ENCODE results near the gene RETNLB. TPM values are rescaled to one million over a fixed set of nuclear protein-coding genes. Genes with fewer than 3 reads are reported as not detected.

The RETNLB gene
- total and polyA plus RNA-seq, 5 donors: not detected

DNA sequence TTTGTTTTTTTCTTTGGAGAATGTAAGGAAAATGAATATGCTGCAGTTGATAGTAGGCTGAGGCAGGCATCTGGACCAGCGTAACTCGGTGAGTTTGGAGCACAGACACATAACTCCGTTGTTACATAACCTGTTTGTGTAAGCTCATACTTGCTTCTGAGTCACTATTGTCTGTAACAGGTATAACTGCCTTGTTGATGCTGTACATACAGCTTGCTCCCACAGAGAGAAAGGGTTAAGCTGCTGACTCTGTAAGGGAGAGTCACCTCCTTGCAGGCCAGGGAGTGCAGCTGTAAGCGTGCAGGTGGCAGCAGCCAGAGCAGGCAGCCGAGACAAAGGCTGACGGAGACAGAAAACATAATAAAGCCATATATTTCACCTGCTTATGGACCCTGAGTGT is 20.4 kb downstream of the RETNLB start:
- DNase-seq: no peak
- no peak overlapping the region for H3K4me3 ChIP-seq (ENCODE audit: low read length)
- no peaks in the 10 kb centered on the region for H3K9me3 ChIP-seq (ENCODE audit: control insufficient read depth, low read length)
- H3K27me3 ChIP-seq (ENCODE audit: control insufficient read depth, insufficient read depth): no peaks in the 10 kb centered on the region
- ATAC-seq: no peak
- H3K4me1 ChIP-seq (ENCODE audit: control insufficient read depth, insufficient read depth, low read length): no peaks in the 10 kb centered on the region
- intact Hi-C loops (cut with DNase I): no loop called here
- H3K27ac ChIP-seq (ENCODE audit: low read length): no peak overlapping the region
- WGBS: 79% methylated on average over 6 of the region's 6 CpGs

DNA sequence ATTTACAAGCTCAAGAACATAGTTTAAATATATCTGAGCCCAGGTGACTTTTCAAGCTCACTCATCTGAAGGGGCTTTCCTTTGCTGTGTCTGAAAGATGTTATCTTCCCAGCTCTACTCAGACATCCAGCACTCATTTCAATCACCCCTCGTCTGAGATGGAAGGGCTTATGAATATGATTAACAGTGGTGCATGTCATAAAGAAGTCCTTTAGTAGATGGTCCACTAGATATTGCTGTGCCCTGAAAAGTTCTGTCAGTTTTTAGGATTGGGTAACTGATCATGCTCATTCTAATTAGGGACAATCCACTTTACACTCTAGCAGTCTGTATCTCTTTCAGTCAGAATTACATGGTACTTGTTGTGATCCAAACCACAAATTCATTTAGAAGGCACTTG is 28.3 kb downstream of the RETNLB start:
- no peak overlapping the region for H3K4me3 ChIP-seq (ENCODE audit: low read length)
- intact Hi-C loops (cut with DNase I): no loop called here
- no peaks in the 10 kb centered on the region for H3K9me3 ChIP-seq (ENCODE audit: control insufficient read depth, low read length)
- no peak for ATAC-seq
- 43% methylated on average over 1 of the region's 1 CpG for WGBS
- no peak overlapping the region for H3K27ac ChIP-seq (ENCODE audit: low read length)
- DNase-seq: no peak
- no peaks in the 10 kb centered on the region for H3K27me3 ChIP-seq (ENCODE audit: control insufficient read depth, insufficient read depth)
- H3K4me1 ChIP-seq (ENCODE audit: control insufficient read depth, insufficient read depth, low read length): no peaks in the 10 kb centered on the region

DNA sequence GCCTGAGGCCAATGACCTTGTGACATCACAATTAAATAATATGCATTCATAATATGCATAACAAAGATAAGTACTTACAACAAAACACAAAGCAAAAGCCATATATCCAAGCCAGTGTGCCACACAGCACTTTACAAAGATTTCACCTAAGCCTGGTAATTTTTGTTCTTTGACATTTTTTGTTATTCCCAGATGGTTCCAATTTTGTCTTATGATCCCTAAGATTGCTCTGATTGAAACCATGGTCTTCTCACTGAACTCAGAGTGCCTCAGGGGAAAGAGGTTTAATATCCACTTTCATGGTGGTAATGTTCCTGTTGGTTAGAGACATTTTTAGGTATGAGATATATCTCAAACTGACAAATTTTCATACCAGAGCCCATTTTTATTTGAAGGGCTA is 29.1 kb downstream of the RETNLB start:
- ATAC-seq: no peak
- DNase-seq: no peak
- H3K4me1 ChIP-seq (ENCODE audit: control insufficient read depth, insufficient read depth, low read length): no peaks in the 10 kb centered on the region
- intact Hi-C loops (cut with DNase I): no loop called here
- H3K27ac ChIP-seq (ENCODE audit: low read length): no peak overlapping the region
- H3K27me3 ChIP-seq (ENCODE audit: control insufficient read depth, insufficient read depth): no peaks in the 10 kb centered on the region
- no peak overlapping the region for H3K4me3 ChIP-seq (ENCODE audit: low read length)
- H3K9me3 ChIP-seq (ENCODE audit: control insufficient read depth, low read length): no peaks in the 10 kb centered on the region

DNA sequence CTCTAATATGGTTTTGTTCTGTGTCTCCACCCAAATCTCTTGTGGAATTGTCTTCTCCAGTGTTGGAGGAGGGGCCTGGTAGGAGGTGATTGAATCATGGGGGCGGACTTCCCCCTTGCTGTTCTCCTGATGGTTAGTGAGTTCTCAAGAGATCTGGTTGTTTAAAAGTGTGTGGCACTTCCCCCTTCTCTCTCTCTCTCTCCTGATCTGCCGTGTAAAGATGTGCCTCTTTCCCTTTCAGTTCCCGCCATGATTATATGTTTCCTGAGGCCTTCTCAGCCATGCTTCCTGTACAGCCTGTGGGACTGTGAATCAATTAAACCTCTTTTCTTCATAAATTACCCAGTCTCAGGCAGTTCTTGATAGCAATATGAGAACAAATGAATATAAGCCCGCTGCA is 33.1 kb downstream of the RETNLB start:
- intact Hi-C loops (cut with DNase I): no loop called here
- H3K27me3 ChIP-seq (ENCODE audit: control insufficient read depth, insufficient read depth): no peaks in the 10 kb centered on the region
- no peak for ATAC-seq
- DNase-seq: no peak
- H3K9me3 ChIP-seq (ENCODE audit: control insufficient read depth, low read length): no peaks in the 10 kb centered on the region
- 64% methylated on average over 4 of the region's 4 CpGs for WGBS
- no peaks in the 10 kb centered on the region for H3K4me1 ChIP-seq (ENCODE audit: control insufficient read depth, insufficient read depth, low read length)
- no peak overlapping the region for H3K27ac ChIP-seq (ENCODE audit: low read length)
- H3K4me3 ChIP-seq (ENCODE audit: low read length): no peak overlapping the region

DNA sequence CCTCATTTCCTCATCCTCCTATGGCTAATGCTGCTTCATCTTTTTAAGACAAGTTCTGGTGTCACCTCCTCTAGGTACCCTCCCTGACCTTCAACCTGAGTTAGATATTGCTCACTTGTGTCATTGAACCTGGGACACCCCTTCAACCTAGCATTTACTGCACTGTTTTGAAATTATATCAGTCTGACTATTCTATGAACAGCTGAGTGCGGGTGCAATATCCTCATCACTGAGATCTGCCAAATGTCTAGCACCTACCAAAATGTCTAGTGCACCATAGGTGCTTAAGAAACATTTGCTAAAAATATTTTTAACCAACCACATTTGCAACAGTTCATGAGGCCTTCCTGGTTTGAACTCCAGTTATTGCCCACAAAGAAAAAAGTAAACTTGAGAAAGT is 34.5 kb downstream of the RETNLB start:
- no peak for ATAC-seq
- DNase-seq: no peak
- intact Hi-C loops (cut with DNase I): no loop called here
- Histone ChIP-seq H3K4me1 (ENCODE audit: control insufficient read depth, insufficient read depth, low read length) (no peaks in the 10 kb centered on the region), H3K9me3 (ENCODE audit: control insufficient read depth, low read length) (no peaks in the 10 kb centered on the region), H3K4me3 (ENCODE audit: low read length) (no peak overlapping the region), H3K27ac (ENCODE audit: low read length) (no peak overlapping the region), H3K27me3 (ENCODE audit: control insufficient read depth, insufficient read depth) (no peaks in the 10 kb centered on the region)
- 94% methylated on average over 1 of the region's 1 CpG for whole genome bisulfite sequencing

DNA sequence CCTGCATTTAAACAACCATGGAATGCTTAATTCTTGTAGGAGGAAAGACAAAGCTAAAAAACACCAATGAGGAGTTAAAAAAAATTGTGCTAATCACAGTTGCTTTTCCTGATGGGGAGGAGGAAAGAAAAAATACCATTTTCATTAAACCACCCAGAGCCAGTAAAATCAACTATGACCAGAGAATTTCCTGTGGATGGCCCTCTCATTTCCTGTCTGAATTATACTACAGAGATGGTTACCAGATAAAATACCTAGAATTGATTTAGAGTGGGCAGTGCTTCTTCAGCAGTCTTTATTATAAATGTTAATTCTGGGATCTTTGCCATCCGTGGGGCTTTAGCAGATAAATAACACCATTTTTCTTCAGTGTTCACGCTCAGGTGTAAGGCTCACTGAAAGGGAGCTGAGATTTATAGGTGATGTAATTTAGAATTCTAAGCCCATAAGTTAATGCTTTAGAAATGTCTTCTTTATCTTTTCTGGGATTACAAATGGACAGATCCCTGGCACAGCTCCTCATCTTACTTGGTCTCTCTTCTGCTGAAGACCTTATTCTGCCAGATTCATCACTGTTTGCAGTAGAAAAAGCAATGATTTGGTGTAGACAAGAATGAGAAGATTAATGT is 37.9 kb downstream of the RETNLB start:
- ATAC-seq (no peak), DNase-seq (no peak)
- Histone ChIP-seq H3K27ac (ENCODE audit: low read length) (no peak overlapping the region), H3K4me1 (ENCODE audit: control insufficient read depth, insufficient read depth, low read length) (no peaks in the 10 kb centered on the region), H3K27me3 (ENCODE audit: control insufficient read depth, insufficient read depth) (no peaks in the 10 kb centered on the region), H3K9me3 (ENCODE audit: control insufficient read depth, low read length) (no peaks in the 10 kb centered on the region), H3K4me3 (ENCODE audit: low read length) (no peak overlapping the region)
- 40% methylated on average over 2 of the region's 2 CpGs for WGBS
- intact Hi-C loops (cut with DNase I): no loop called here

DNA sequence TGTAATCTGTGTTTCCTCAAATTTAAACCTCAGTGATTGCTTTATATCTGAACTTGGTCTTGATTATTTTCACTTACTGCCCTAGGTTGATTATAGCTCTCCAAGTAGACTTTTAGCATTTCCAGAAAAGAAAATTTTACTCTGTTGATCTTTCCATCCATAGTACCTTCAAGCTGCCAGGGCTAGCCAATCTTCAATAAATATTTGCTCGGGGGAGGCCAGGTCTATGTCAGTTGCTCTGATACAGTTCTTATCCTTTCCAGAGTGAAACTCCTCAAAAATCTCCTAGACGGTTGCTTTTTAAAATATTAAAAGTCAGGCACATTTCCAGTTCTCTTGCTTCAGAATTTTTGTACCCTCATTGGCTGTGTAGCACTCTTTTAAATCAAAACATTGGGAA is 38.8 kb downstream of the RETNLB start:
- H3K4me3 ChIP-seq (ENCODE audit: low read length): no peak overlapping the region
- intact Hi-C loops (cut with DNase I): no loop called here
- DNase-seq (no peak), ATAC-seq (peak in 1 of 2 donors; percentile 54)
- no peak overlapping the region for H3K27ac ChIP-seq (ENCODE audit: low read length)
- H3K4me1 ChIP-seq (ENCODE audit: control insufficient read depth, insufficient read depth, low read length): no peaks in the 10 kb centered on the region
- H3K27me3 ChIP-seq (ENCODE audit: control insufficient read depth, insufficient read depth): no peaks in the 10 kb centered on the region
- 33% methylated on average over 2 of the region's 2 CpGs for WGBS
- H3K9me3 ChIP-seq (ENCODE audit: control insufficient read depth, low read length): no peaks in the 10 kb centered on the region

DNA sequence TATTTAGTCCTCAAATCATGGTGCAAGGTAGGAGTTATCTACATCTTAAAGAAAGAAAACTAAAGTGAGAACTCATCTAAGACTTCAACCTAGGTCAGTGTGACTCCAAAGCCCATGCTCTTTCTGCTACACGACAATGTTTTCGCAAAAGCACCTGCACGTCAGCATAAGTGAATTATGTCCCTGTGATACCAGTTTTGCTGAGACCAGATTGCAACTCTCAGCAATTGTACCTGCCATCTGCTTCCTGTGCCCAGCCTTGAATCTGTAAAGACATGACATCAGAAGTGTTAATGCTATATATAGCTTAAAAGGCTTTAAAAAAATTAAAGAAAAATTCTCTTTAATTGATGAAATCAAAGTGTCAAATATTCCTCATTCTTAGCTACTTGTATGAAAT is 43.4 kb downstream of the RETNLB start:
- Histone ChIP-seq H3K27ac (ENCODE audit: low read length) (no peak overlapping the region), H3K4me3 (ENCODE audit: low read length) (no peak overlapping the region), H3K9me3 (ENCODE audit: control insufficient read depth, low read length) (no peaks in the 10 kb centered on the region), H3K4me1 (ENCODE audit: control insufficient read depth, insufficient read depth, low read length) (no peaks in the 10 kb centered on the region), H3K27me3 (ENCODE audit: control insufficient read depth, insufficient read depth) (no peaks in the 10 kb centered on the region)
- ATAC-seq (no peak), DNase-seq (no peak)
- intact Hi-C loops (cut with DNase I): no loop called here
- whole genome bisulfite sequencing: 83% methylated on average over 3 of the region's 3 CpGs

DNA sequence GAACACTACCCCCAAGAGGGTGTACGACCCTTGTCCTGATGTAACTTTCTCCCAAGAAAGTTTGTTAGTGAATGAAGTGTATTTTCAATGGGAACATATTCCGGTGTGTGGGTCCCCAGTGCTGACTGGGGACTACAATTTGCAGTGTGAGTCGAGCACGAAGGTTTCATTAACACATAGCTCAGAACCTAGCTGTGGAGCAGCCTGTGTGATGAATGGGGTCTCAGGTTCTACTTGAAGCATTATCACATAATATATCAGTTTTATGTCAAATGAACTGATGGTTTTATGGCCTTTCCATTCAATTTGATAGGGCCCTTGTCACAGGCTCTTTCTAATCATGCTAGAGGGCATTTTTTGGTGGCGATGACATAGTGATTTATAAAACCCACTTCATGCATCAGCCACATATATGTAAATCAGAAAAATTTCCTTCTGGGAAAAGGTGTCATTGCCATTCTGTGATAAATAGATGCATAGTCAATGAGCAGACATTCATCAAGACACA is 44.1 kb downstream of the RETNLB start:
- no peak overlapping the region for H3K4me3 ChIP-seq (ENCODE audit: low read length)
- intact Hi-C loops (cut with DNase I): no loop called here
- no peak overlapping the region for H3K27ac ChIP-seq (ENCODE audit: low read length)
- no peaks in the 10 kb centered on the region for H3K4me1 ChIP-seq (ENCODE audit: control insufficient read depth, insufficient read depth, low read length)
- no peaks in the 10 kb centered on the region for H3K9me3 ChIP-seq (ENCODE audit: control insufficient read depth, low read length)
- WGBS: 83% methylated on average over 5 of the region's 5 CpGs
- ATAC-seq: no peak
- DNase-seq: no peak
- H3K27me3 ChIP-seq (ENCODE audit: control insufficient read depth, insufficient read depth): no peaks in the 10 kb centered on the region

Other genes starting within 250 kb of the RETNLB start
- under 1 TPM; 0.22 to 0.54 (median 0.32) TPM for gene MYH15, start 246.8 kb downstream of the RETNLB start, total RNA-seq
- gene MYH15, start 246.8 kb downstream of the RETNLB start, polyA plus RNA-seq: 0.29 TPM
- 1 to 10 TPM; 2.5 to 3.3 (median 2.8) TPM for gene CIP2A, start 168.0 kb downstream of the RETNLB start, total RNA-seq
- gene CIP2A, start 168.0 kb downstream of the RETNLB start, polyA plus RNA-seq: 0.52 TPM
- 10 to 100 TPM; 18.1 to 23.2 (median 20.2) TPM for gene DZIP3, start 167.7 kb downstream of the RETNLB start, total RNA-seq
- gene DZIP3, start 167.7 kb downstream of the RETNLB start, polyA plus RNA-seq: 8.4 TPM
- under 1 TPM in 3 of 4 donors, not detected in 1; 0.18 to 0.31 (median 0.20) TPM for gene TRAT1, start 65.4 kb upstream of the RETNLB start, total RNA-seq
- gene TRAT1, start 65.4 kb upstream of the RETNLB start, polyA plus RNA-seq: not detected
- gene GUCA1C, start 196.5 kb upstream of the RETNLB start, total RNA-seq: not detected
- gene GUCA1C, start 196.5 kb upstream of the RETNLB start, polyA plus RNA-seq: not detected